ENCODE results near the gene CASP8. TPM values are rescaled to one million over a fixed set of nuclear protein-coding genes. Genes with fewer than 3 reads are reported as not detected.

The CASP8 gene
- 10 to 100 TPM in 5 of 7 donors, 1 to 10 TPM in 2; 8.4 to 17.0 (median 12.6) TPM for total RNA-seq
- polyA plus RNA-seq: 10 to 100 TPM in 1 of 2 donors, 1 to 10 TPM in 1; 6.7 to 20.2 TPM
- long read RNA-seq, donor 1, partial matches to known transcripts: 0 of 13 reads
- long read RNA-seq, donor 1, other reads (novel, unspliced or antisense): 11 of 13 reads
- long read RNA-seq, donor 2, partial matches to known transcripts: 0 of 3 reads
- long read RNA-seq, donor 2, other reads (novel, unspliced or antisense): 0 of 3 reads
- long read RNA-seq, donor 3, partial matches to known transcripts: 1 of 18 reads
- long read RNA-seq, donor 3, other reads (novel, unspliced or antisense): 13 of 18 reads

- Histone ChIP-seq H3K36me3 (no peaks in the 10 kb centered on the region), H3K27ac (no peak within 1 kb of the TSS), H3K4me3 (no peak within 1 kb of the TSS), H3K27me3 (no peaks in the 10 kb centered on the region), H3K9me3 (no peaks in the 10 kb centered on the region), H3K4me1 (ENCODE audit: insufficient read depth) (peaks cover 7% of the 10 kb centered on the region)
- intact Hi-C loops (cut with DNase I): no loop called here
- no peak for TF ChIP-seq EP300 (IDR thresholded peaks at IDR 0.05)
- no peak for TF ChIP-seq POLR2A (IDR thresholded peaks at IDR 0.05)
- no peak for TF ChIP-seq CTCF (IDR thresholded peaks at IDR 0.05)
- WGBS, 3 donors: 85 to 89% (median 87%) methylated on average over 10 of the region's 10 CpGs
- DNase-seq: peak in 1 of 5 donors; percentile 22
Measured at GRCh38 chr2:201260302-201260800, at the start of gene CASP8. Gene CASP8, plus strand, starts transcription at chr2:201260536. Its CDS starts 5,951 bp downstream, at chr2:201266487.

GRCh38 chr2:201215963-201216362 is 44.4 kb upstream of the CASP8 start:
- intact Hi-C loops (cut with DNase I): no loop called here
- Histone ChIP-seq H3K27ac (no peak overlapping the region), H3K27me3 (no peaks in the 10 kb centered on the region), H3K36me3 (no peaks in the 10 kb centered on the region), H3K4me3 (no peak overlapping the region), H3K9me3 (no peaks in the 10 kb centered on the region), H3K4me1 (ENCODE audit: insufficient read depth) (no peaks in the 10 kb centered on the region)
- DNase-seq: no peak
- 95 to 96% (median 96%) methylated on average over 4 of the region's 4 CpGs for WGBS, 3 donors
- TF ChIP-seq POLR2A (IDR thresholded peaks at IDR 0.05) (no peak), CTCF (IDR thresholded peaks at IDR 0.05) (no peak), EP300 (IDR thresholded peaks at IDR 0.05) (no peak)

GRCh38 chr2:201216918-201217317 is 43.4 kb upstream of the CASP8 start:
- Histone ChIP-seq H3K27me3 (no peaks in the 10 kb centered on the region), H3K4me1 (ENCODE audit: insufficient read depth) (no peaks in the 10 kb centered on the region), H3K27ac (no peak overlapping the region), H3K9me3 (no peaks in the 10 kb centered on the region), H3K36me3 (no peaks in the 10 kb centered on the region), H3K4me3 (no peak overlapping the region)
- DNase-seq: no peak
- TF ChIP-seq POLR2A (IDR thresholded peaks at IDR 0.05): no peak
- no peak for TF ChIP-seq CTCF (IDR thresholded peaks at IDR 0.05)
- TF ChIP-seq EP300 (IDR thresholded peaks at IDR 0.05): no peak
- 58 to 78% (median 68%) methylated on average over 1 of the region's 1 CpG for WGBS, 3 donors
- intact Hi-C loops (cut with DNase I): no loop called here

GRCh38 chr2:201218780-201219179 is 41.6 kb upstream of the CASP8 start:
- DNase-seq: no peak
- H3K27ac ChIP-seq: no peak overlapping the region
- no peak overlapping the region for H3K4me3 ChIP-seq
- intact Hi-C loops (cut with DNase I): no loop called here
- no peaks in the 10 kb centered on the region for H3K36me3 ChIP-seq
- H3K9me3 ChIP-seq: no peaks in the 10 kb centered on the region
- WGBS, 3 donors: 91 to 97% (median 93%) methylated on average over 6 of the region's 6 CpGs
- no peaks in the 10 kb centered on the region for H3K27me3 ChIP-seq
- no peak for TF ChIP-seq EP300 (IDR thresholded peaks at IDR 0.05)
- no peaks in the 10 kb centered on the region for H3K4me1 ChIP-seq (ENCODE audit: insufficient read depth)
